K562 (cell line): ENCODE results near the gene CTSW. TPM values are rescaled to one million over a fixed set of nuclear protein-coding genes. Genes with fewer than 3 reads are reported as not detected.

ENCODE experiments used
- CUX1 ChIP-seq: fragments of 200-800 bp; sonication (Bioruptor generic); IDR thresholded peaks from 2 replicates; pipeline ENCODE4 v1.6.1; 2016; ENCODE audit warnings: missing genetic modification characterization, missing compliant biosample characterization
- DPF2 ChIP-seq: fragments of 450-650 bp; IDR thresholded peaks from 2 replicates; pipeline ENCODE4 v1.6.1; 2016
- ELF4 ChIP-seq: fragments of 450-650 bp; formaldehyde crosslinking; IDR thresholded peaks from 2 replicates; pipeline ENCODE4 v1.4.0; 2022; ENCODE audit warnings: missing genetic modification characterization
- HDGF ChIP-seq: fragments of 450-650 bp; IDR thresholded peaks from 2 replicates; pipeline ENCODE4 v1.6.1; 2016
- MAX ChIP-seq: sonication (generic); formaldehyde crosslinking; IDR thresholded peaks from 2 replicates; pipeline ENCODE4 v1.9.0; 2022; ENCODE audit warnings: mild to moderate bottlenecking, missing genetic modification reagents
- NCOR1 ChIP-seq: fragments of 450-650 bp; IDR thresholded peaks from 2 replicates; pipeline ENCODE4 v1.6.1; 2016; ENCODE audit warnings: mild to moderate bottlenecking, moderate library complexity
- NFRKB ChIP-seq: fragments of 450-650 bp; IDR thresholded peaks from 2 replicates; pipeline ENCODE4 v1.6.1; 2016; ENCODE audit warnings: low read depth
- PHF8 ChIP-seq: fragments of 200-600 bp; sonication (generic); IDR thresholded peaks from 2 replicates; pipeline ENCODE4 v1.6.1; 2012; ENCODE audit warnings: mixed run types, mild to moderate bottlenecking, inconsistent platforms, low read length, moderate library complexity, borderline replicate concordance
- SMARCA4 ChIP-seq: fragments of 450-650 bp; IDR thresholded peaks from 2 replicates; pipeline ENCODE4 v1.6.1; 2016
- TCF3 ChIP-seq: sonication (generic); formaldehyde crosslinking; IDR thresholded peaks from 2 replicates; pipeline ENCODE4 v1.4.0; 2020; ENCODE audit warnings: mild to moderate bottlenecking, missing genetic modification reagents
- VEZF1 ChIP-seq: fragments of 200-800 bp; sonication (Bioruptor generic); IDR thresholded peaks from 2 replicates; pipeline ENCODE4 v1.6.1; 2017; ENCODE audit warnings: missing genetic modification characterization, missing compliant biosample characterization
- ZFX ChIP-seq: sonication (generic); formaldehyde crosslinking; IDR thresholded peaks from 2 replicates; pipeline ENCODE4 v1.8.0; 2022; ENCODE audit warnings: mild to moderate bottlenecking, missing genetic modification reagents, moderate library complexity
- ZKSCAN1 ChIP-seq: fragments of 150-350 bp; IDR thresholded peaks from 2 replicates; pipeline ENCODE4 v1.6.1; 2016; ENCODE audit warnings: low read depth, low read length
- ZNF197 ChIP-seq: fragments of 200-800 bp; sonication (Bioruptor generic); IDR thresholded peaks from 2 replicates; pipeline ENCODE4 v1.6.1; 2016; ENCODE audit warnings: low read depth, missing genetic modification characterization, missing compliant biosample characterization
- ZNF395 ChIP-seq: fragments of 200-800 bp; sonication (Bioruptor generic); IDR thresholded peaks from 2 replicates; pipeline ENCODE4 v1.6.1; 2017; ENCODE audit warnings: missing genetic modification characterization, missing compliant biosample characterization
- ZNF644 ChIP-seq: fragments of 200-800 bp; sonication (Bioruptor generic); IDR thresholded peaks from 2 replicates; pipeline ENCODE4 v1.6.1; 2016; ENCODE audit warnings: low read depth, missing genetic modification characterization, missing compliant biosample characterization
- polyA plus RNA-seq, 8 experiments: library from polyadenylated mRNA; depleted of rRNA in 4 of 8; stranded (reverse) in 5 of 8; unstranded in 3 of 8; fragments of >200 nt; fragmentation: Nextera tagmentation in 2 of 8; fragmentation: Illumina TruSeq in 1 of 8; extraction: Ambion mirVana in 2 of 8; extraction: Trizol in 1 of 8; gene quantifications; 2 replicates each; pipeline versions ENCODE4 v1.2.1 to v1.2.3, GENCODE V29; 2011 to 2014; ENCODE audit warnings: inconsistent platforms in 1 of 8, missing spikeins in 1 of 8
- total RNA-seq, 7 experiments: library from RNA; depleted of rRNA in 6 of 7; stranded (reverse); fragments of >200 nt in 6 of 7; fragmentation: Illumina TruSeq in 2 of 7; extraction: Trizol in 2 of 7; gene quantifications; 2 replicates each; pipeline versions ENCODE4 v1.2.1 to v1.2.3, GENCODE V29; 2011 to 2021; ENCODE audit warnings: low replicate concordance in 1 of 7

Gene CTSW
- total and polyA plus RNA-seq, 9 of the 15 experiments (the other 6 are each of a cell fraction or from before 2014, with no cell fraction given), result 0.04 TPM; not detected in 8

GRCh38 chr11:65927904-65928397 is 48.3 kb downstream of the CTSW start (continued):
- TF ChIP-seq PHF8, result peak; percentile 27; the same call in 1 of the 2 replicates
- peak; percentile 52 for TF ChIP-seq TCF3 (CRISPR knock-in tag)
- TF ChIP-seq NCOR1, result 0 out of 2 replicates have a peak, but pooled peaks have one; percentile 24
- peak; percentile 83 for TF ChIP-seq VEZF1 (CRISPR knock-in tag)
- TF ChIP-seq NFRKB, result peak; percentile 55; the same call in 1 of the 2 replicates
- TF ChIP-seq SMARCA4, result peak; percentile 65; the same call in 1 of the 2 replicates
- TF ChIP-seq CUX1 (CRISPR knock-in tag), result 0 out of 2 replicates have a peak, but pooled peaks have one; percentile 65
- TF ChIP-seq ZKSCAN1, result 0 out of 2 replicates have a peak, but pooled peaks have one; percentile 42
- peak; percentile 69 for TF ChIP-seq ZNF395 (CRISPR knock-in tag)
- peak; percentile 13; the same call in 1 of the 2 replicates for TF ChIP-seq MAX
- peak; percentile 53; the same call in 1 of the 2 replicates for TF ChIP-seq DPF2
- TF ChIP-seq HDGF, result no peak
- TF ChIP-seq ZNF197 (CRISPR knock-in tag), result 0 out of 2 replicates have a peak, but pooled peaks have one; percentile 53
- peak; percentile 33; the same call in 1 of the 2 replicates for TF ChIP-seq ELF4 (CRISPR knock-in tag)
- peak; percentile 44 for TF ChIP-seq ZFX (CRISPR knock-in tag)
- no peak for TF ChIP-seq ZNF644
